ENCODE measurements around the gene FAM171A2.

- TF ChIP-seq POLR2AphosphoS5 (IDR thresholded peaks at IDR 0.05) = no peak
- no peak for TF ChIP-seq CTCF (IDR thresholded peaks at IDR 0.05)
Measured at GRCh38 chr17:44353672-44354331, 9.9 kb downstream of the FAM171A2 start.
